ENCODE measurements around the gene DTNA.
A peak's percentile ranks its signal among the peaks of the same experiment; 100 is the strongest.

DTNA gene

GRCh38 chr18:34789768-34790344 is 79.8 kb downstream of the DTNA start:
- Histone ChIP-seq H3K36me3 (ENCODE audit: control insufficient read depth in 4 of 4, insufficient read depth in 4 of 4, low read length in 3 of 4) (no peaks in the 10 kb centered on the region), H3K4me1 (ENCODE audit: control extremely low read depth in 1 of 4, control insufficient read depth in 4 of 4, insufficient read depth in 4 of 4, low read length in 3 of 4) (no peaks in the 10 kb centered on the region), H3K27ac (ENCODE audit: insufficient read depth in 1 of 2, low read depth in 1 of 2, low read length in 2 of 2, poor library complexity in 1 of 2, severe bottlenecking in 2 of 2) (no peak overlapping the region), H3K27me3 (replicated peaks in 2 of 5; ENCODE audit: control insufficient read depth in 4 of 5, insufficient read depth in 5 of 5, low read length in 4 of 5) (no peaks in the 10 kb centered on the region), H3K4me3 (ENCODE audit: control insufficient read depth in 1 of 7, extremely low read depth in 1 of 7, insufficient read depth in 4 of 7, low read depth in 2 of 7, low read length in 6 of 7) (no peak overlapping the region), H3K9me3 (ENCODE audit: control extremely low read depth in 1 of 5, control insufficient read depth in 4 of 5, insufficient read depth in 2 of 5, low read depth in 1 of 5, low read length in 4 of 5) (peaks cover 0 to 1% (median 0%) of the 10 kb centered on the region in 5 experiments)
- ChIA-PET POLR2A (no interaction called here), CTCF (interaction anchor here (0.8 to 4.8 kb wide), 6 partner anchors 16 to 667 kb away, joined by 3 to 24 read pairs (median 6); no protein-coding TSS in a partner anchor)
- 81% methylated on average over 2 of the region's 2 CpGs for WGBS (ENCODE audit: insufficient coverage)
- DNase-seq, result no peak

GRCh38 chr18:34794348-34794747 is 84.2 kb downstream of the DTNA start:
- H3K27me3 ChIP-seq (replicated peaks in 2 of 5; ENCODE audit: control insufficient read depth in 4 of 5, insufficient read depth in 5 of 5, low read length in 4 of 5), result no peaks in the 10 kb centered on the region
- peaks cover 0 to 1% (median 0%) of the 10 kb centered on the region in 5 experiments for H3K9me3 ChIP-seq (ENCODE audit: control extremely low read depth in 1 of 5, control insufficient read depth in 4 of 5, insufficient read depth in 2 of 5, low read depth in 1 of 5, low read length in 4 of 5)
- peaks cover 0 to 4% (median 0%) of the 10 kb centered on the region in 4 experiments for H3K4me1 ChIP-seq (ENCODE audit: control extremely low read depth in 1 of 4, control insufficient read depth in 4 of 4, insufficient read depth in 4 of 4, low read length in 3 of 4)
- no peak for DNase-seq
- no peak overlapping the region for H3K4me3 ChIP-seq (ENCODE audit: control insufficient read depth in 1 of 7, extremely low read depth in 1 of 7, insufficient read depth in 4 of 7, low read depth in 2 of 7, low read length in 6 of 7)
- ChIA-PET CTCF (no interaction called here), POLR2A (interaction anchor here (0.5 kb wide), 1 partner anchor 520 kb away, joined by 5 read pairs; no protein-coding TSS in a partner anchor)
- no peaks in the 10 kb centered on the region for H3K36me3 ChIP-seq (ENCODE audit: control insufficient read depth in 4 of 4, insufficient read depth in 4 of 4, low read length in 3 of 4)
- no peak overlapping the region for H3K27ac ChIP-seq (ENCODE audit: insufficient read depth in 1 of 2, low read depth in 1 of 2, low read length in 2 of 2, poor library complexity in 1 of 2, severe bottlenecking in 2 of 2)
- 100% methylated on average over 3 of the region's 3 CpGs for WGBS (ENCODE audit: insufficient coverage)

GRCh38 chr18:34795070-34795732 is 85.1 kb downstream of the DTNA start:
- Histone ChIP-seq H3K9me3 (ENCODE audit: control extremely low read depth in 1 of 5, control insufficient read depth in 4 of 5, insufficient read depth in 2 of 5, low read depth in 1 of 5, low read length in 4 of 5) (peaks cover 0 to 1% (median 0%) of the 10 kb centered on the region in 5 experiments), H3K27me3 (replicated peaks in 2 of 5; ENCODE audit: control insufficient read depth in 4 of 5, insufficient read depth in 5 of 5, low read length in 4 of 5) (no peaks in the 10 kb centered on the region), H3K4me3 (ENCODE audit: control insufficient read depth in 1 of 7, extremely low read depth in 1 of 7, insufficient read depth in 4 of 7, low read depth in 2 of 7, low read length in 6 of 7) (no peak overlapping the region), H3K27ac (ENCODE audit: insufficient read depth in 1 of 2, low read depth in 1 of 2, low read length in 2 of 2, poor library complexity in 1 of 2, severe bottlenecking in 2 of 2) (no peak overlapping the region), H3K4me1 (ENCODE audit: control extremely low read depth in 1 of 4, control insufficient read depth in 4 of 4, insufficient read depth in 4 of 4, low read length in 3 of 4) (peaks cover 0 to 4% (median 0%) of the 10 kb centered on the region in 4 experiments), H3K36me3 (ENCODE audit: control insufficient read depth in 4 of 4, insufficient read depth in 4 of 4, low read length in 3 of 4) (no peaks in the 10 kb centered on the region)
- ChIA-PET CTCF (interaction anchor here (1.1 kb wide), 1 partner anchor 8 kb away, joined by 3 read pairs; no protein-coding TSS in a partner anchor), POLR2A (no interaction called here)
- DNase-seq, result no peak
- 100% methylated on average over 4 of the region's 6 CpGs for WGBS (ENCODE audit: insufficient coverage)

GRCh38 chr18:34796035-34796657 is 86.0 kb downstream of the DTNA start:
- ChIA-PET POLR2A (no interaction called here), CTCF (interaction anchor here (0.6 to 1.1 kb wide), 2 partner anchors 9 to 17 kb away, joined by 3 to 4 read pairs; no protein-coding TSS in a partner anchor)
- WGBS (ENCODE audit: insufficient coverage), result 100% methylated on average over 3 of the region's 7 CpGs
- Histone ChIP-seq H3K36me3 (ENCODE audit: control insufficient read depth in 4 of 4, insufficient read depth in 4 of 4, low read length in 3 of 4) (no peaks in the 10 kb centered on the region), H3K9me3 (ENCODE audit: control extremely low read depth in 1 of 5, control insufficient read depth in 4 of 5, insufficient read depth in 2 of 5, low read depth in 1 of 5, low read length in 4 of 5) (peaks cover 0 to 1% (median 0%) of the 10 kb centered on the region in 5 experiments), H3K4me3 (ENCODE audit: control insufficient read depth in 1 of 7, extremely low read depth in 1 of 7, insufficient read depth in 4 of 7, low read depth in 2 of 7, low read length in 6 of 7) (no peak overlapping the region), H3K27ac (ENCODE audit: insufficient read depth in 1 of 2, low read depth in 1 of 2, low read length in 2 of 2, poor library complexity in 1 of 2, severe bottlenecking in 2 of 2) (no peak overlapping the region), H3K27me3 (replicated peaks in 2 of 5; ENCODE audit: control insufficient read depth in 4 of 5, insufficient read depth in 5 of 5, low read length in 4 of 5) (no peaks in the 10 kb centered on the region), H3K4me1 (ENCODE audit: control extremely low read depth in 1 of 4, control insufficient read depth in 4 of 4, insufficient read depth in 4 of 4, low read length in 3 of 4) (peaks cover 0 to 4% (median 0%) of the 10 kb centered on the region in 4 experiments)
- no peak for DNase-seq

GRCh38 chr18:34799291-34799690 is 89.2 kb downstream of the DTNA start:
- H3K9me3 ChIP-seq (ENCODE audit: control extremely low read depth in 1 of 5, control insufficient read depth in 4 of 5, insufficient read depth in 2 of 5, low read depth in 1 of 5, low read length in 4 of 5), result no peaks in the 10 kb centered on the region
- CTCF ChIA-PET, result interaction anchor here (1.0 kb wide), 1 partner anchor 39 kb away, joined by 3 read pairs; no protein-coding TSS in a partner anchor
- H3K4me1 ChIP-seq (ENCODE audit: control extremely low read depth in 1 of 4, control insufficient read depth in 4 of 4, insufficient read depth in 4 of 4, low read length in 3 of 4), result peaks cover 0 to 4% (median 0%) of the 10 kb centered on the region in 4 experiments
- no peaks in the 10 kb centered on the region for H3K27me3 ChIP-seq (replicated peaks in 2 of 5; ENCODE audit: control insufficient read depth in 4 of 5, insufficient read depth in 5 of 5, low read length in 4 of 5)
- H3K4me3 ChIP-seq (ENCODE audit: control insufficient read depth in 1 of 7, extremely low read depth in 1 of 7, insufficient read depth in 4 of 7, low read depth in 2 of 7, low read length in 6 of 7), result no peak overlapping the region
- DNase-seq, result no peak
- H3K36me3 ChIP-seq (ENCODE audit: control insufficient read depth in 4 of 4, insufficient read depth in 4 of 4, low read length in 3 of 4), result no peaks in the 10 kb centered on the region
- POLR2A ChIA-PET, result no interaction called here
- WGBS (ENCODE audit: insufficient coverage), result no CpG with 5 or more reads among the region's 4 CpGs
- no peak overlapping the region for H3K27ac ChIP-seq (ENCODE audit: insufficient read depth in 1 of 2, low read depth in 1 of 2, low read length in 2 of 2, poor library complexity in 1 of 2, severe bottlenecking in 2 of 2)

GRCh38 chr18:34800381-34800780 is 90.3 kb downstream of the DTNA start:
- H3K9me3 ChIP-seq (ENCODE audit: control extremely low read depth in 1 of 5, control insufficient read depth in 4 of 5, insufficient read depth in 2 of 5, low read depth in 1 of 5, low read length in 4 of 5), result no peaks in the 10 kb centered on the region
- 89% methylated on average over 1 of the region's 1 CpG for WGBS (ENCODE audit: insufficient coverage)
- no peaks in the 10 kb centered on the region for H3K36me3 ChIP-seq (ENCODE audit: control insufficient read depth in 4 of 4, insufficient read depth in 4 of 4, low read length in 3 of 4)
- no peaks in the 10 kb centered on the region for H3K27me3 ChIP-seq (replicated peaks in 2 of 5; ENCODE audit: control insufficient read depth in 4 of 5, insufficient read depth in 5 of 5, low read length in 4 of 5)
- H3K4me3 ChIP-seq (ENCODE audit: control insufficient read depth in 1 of 7, extremely low read depth in 1 of 7, insufficient read depth in 4 of 7, low read depth in 2 of 7, low read length in 6 of 7), result no peak overlapping the region
- CTCF ChIA-PET, result no interaction called here
- DNase-seq, result no peak
- peaks cover 0 to 8% (median 0%) of the 10 kb centered on the region in 4 experiments for H3K4me1 ChIP-seq (ENCODE audit: control extremely low read depth in 1 of 4, control insufficient read depth in 4 of 4, insufficient read depth in 4 of 4, low read length in 3 of 4)
- H3K27ac ChIP-seq (ENCODE audit: insufficient read depth in 1 of 2, low read depth in 1 of 2, low read length in 2 of 2, poor library complexity in 1 of 2, severe bottlenecking in 2 of 2), result no peak overlapping the region
- POLR2A ChIA-PET, result no interaction called here

- ChIA-PET CTCF (interaction anchor here (1.0 kb wide), 1 partner anchor 30 kb away, joined by 3 read pairs; no protein-coding TSS in a partner anchor), POLR2A (no interaction called here)
- peak in 1 of 3 donors; percentile 23 for DNase-seq
- H3K9me3 ChIP-seq (ENCODE audit: control extremely low read depth in 1 of 5, control insufficient read depth in 4 of 5, insufficient read depth in 2 of 5, low read depth in 1 of 5, low read length in 4 of 5), result no peaks in the 10 kb centered on the region
- 86% methylated on average over 1 of the region's 2 CpGs for WGBS (ENCODE audit: insufficient coverage)
- H3K27ac ChIP-seq (ENCODE audit: insufficient read depth in 1 of 2, low read depth in 1 of 2, low read length in 2 of 2, poor library complexity in 1 of 2, severe bottlenecking in 2 of 2), result no peak overlapping the region
- H3K27me3 ChIP-seq (replicated peaks in 2 of 5; ENCODE audit: control insufficient read depth in 4 of 5, insufficient read depth in 5 of 5, low read length in 4 of 5), result no peaks in the 10 kb centered on the region
- no peak overlapping the region for H3K4me3 ChIP-seq (ENCODE audit: control insufficient read depth in 1 of 7, extremely low read depth in 1 of 7, insufficient read depth in 4 of 7, low read depth in 2 of 7, low read length in 6 of 7)
- no peaks in the 10 kb centered on the region for H3K36me3 ChIP-seq (ENCODE audit: control insufficient read depth in 4 of 4, insufficient read depth in 4 of 4, low read length in 3 of 4)
- peaks cover 0 to 15% (median 0%) of the 10 kb centered on the region in 4 experiments for H3K4me1 ChIP-seq (ENCODE audit: control extremely low read depth in 1 of 4, control insufficient read depth in 4 of 4, insufficient read depth in 4 of 4, low read length in 3 of 4)
Measured at GRCh38 chr18:34801774-34802173, 91.7 kb downstream of the DTNA start.

All from common myeloid progenitor, CD34-positive (primary cell).